OCI-LY3 (cell line): ENCODE results near the gene SVIL.
"Not testable (repeated sequence)": the region's sequence is repeated elsewhere in the genome, so short reads cannot be mapped to it uniquely, and the experiment has no call there.

Experiments used
- H2AFZ ChIP-seq: fragments of 200-600, 300-600 bp; shearing (Covaris generic); 2 replicates; pipeline ENCODE4 v1.6.0; 2014; ENCODE audit warnings: antibody characterized with exemption, low read depth, low read length
- H3K27ac ChIP-seq: fragments of 200-600, 300-600 bp; sonication (generic); 2 replicates; pipeline ENCODE4 v1.5.1; 2014; ENCODE audit warnings: mild to moderate bottlenecking, low read length, moderate library complexity, mixed read lengths
- H3K27me3 ChIP-seq: fragments of 200-600, 300-600 bp; sonication (generic); 2 replicates; pipeline ENCODE4 v1.6.1; 2014; ENCODE audit warnings: low read depth, low read length, mixed read lengths
- H3K36me3 ChIP-seq: fragments of 200-600, 300-600 bp; sonication (generic); replicated peaks from 2 replicates; pipeline ENCODE3; 2014; ENCODE audit warnings: low read depth, low read length, mixed read lengths
- H3K4me1 ChIP-seq: fragments of 300-600, 200-600 bp; sonication (generic); 2 replicates; pipeline ENCODE4 v1.6.1; 2014; ENCODE audit warnings: low read length, mixed read lengths
- H3K4me2 ChIP-seq: fragments of 200-600, 300-600 bp; sonication (generic); 2 replicates; pipeline ENCODE4 v1.6.1; 2014; ENCODE audit warnings: low read length, mixed read lengths
- H3K4me3 ChIP-seq: fragments of 300-600, 200-600 bp; sonication (generic); 2 replicates; pipeline ENCODE4 v1.5.1; 2014; ENCODE audit warnings: antibody characterized with exemption, mild to moderate bottlenecking, low read length, moderate library complexity
- H3K79me2 ChIP-seq: fragments of 300-600, 200-600 bp; shearing (Covaris generic); 2 replicates; pipeline ENCODE4 v1.6.1; 2014; ENCODE audit warnings: mild to moderate bottlenecking, low read length, mixed read lengths
- H3K9ac ChIP-seq: fragments of 300-600, 200-600 bp; shearing (Covaris generic); 2 replicates; pipeline ENCODE4 v1.6.0; 2014; ENCODE audit warnings: mild to moderate bottlenecking, low read length, moderate library complexity
- H3K9me3 ChIP-seq: fragments of 200-600, 300-600 bp; shearing (Covaris generic); 2 replicates; pipeline ENCODE4 v1.6.1; 2014; ENCODE audit warnings: low read length, mixed read lengths; ENCODE audit not compliant: insufficient read depth
- H4K20me1 ChIP-seq: fragments of 200-600, 300-600 bp; sonication (generic); 2 replicates; pipeline ENCODE4 v1.6.1; 2016; ENCODE audit warnings: low read length, mixed read lengths; ENCODE audit not compliant: insufficient read depth
- CTCF ChIP-seq: fragments of 200-600, 300-600 bp; sonication (generic); IDR thresholded peaks from 2 replicates; pipeline ENCODE4 v1.5.1; 2014; ENCODE audit warnings: antibody characterized with exemption, low read length, low read depth
- EZH2phosphoT487 ChIP-seq: fragments of 200-600 bp; shearing (Covaris generic); IDR thresholded peaks from 2 replicates; pipeline ENCODE4 v1.6.1; 2018; ENCODE audit warnings: antibody characterized with exemption, mixed run types, low read depth

SVIL gene

DNA sequence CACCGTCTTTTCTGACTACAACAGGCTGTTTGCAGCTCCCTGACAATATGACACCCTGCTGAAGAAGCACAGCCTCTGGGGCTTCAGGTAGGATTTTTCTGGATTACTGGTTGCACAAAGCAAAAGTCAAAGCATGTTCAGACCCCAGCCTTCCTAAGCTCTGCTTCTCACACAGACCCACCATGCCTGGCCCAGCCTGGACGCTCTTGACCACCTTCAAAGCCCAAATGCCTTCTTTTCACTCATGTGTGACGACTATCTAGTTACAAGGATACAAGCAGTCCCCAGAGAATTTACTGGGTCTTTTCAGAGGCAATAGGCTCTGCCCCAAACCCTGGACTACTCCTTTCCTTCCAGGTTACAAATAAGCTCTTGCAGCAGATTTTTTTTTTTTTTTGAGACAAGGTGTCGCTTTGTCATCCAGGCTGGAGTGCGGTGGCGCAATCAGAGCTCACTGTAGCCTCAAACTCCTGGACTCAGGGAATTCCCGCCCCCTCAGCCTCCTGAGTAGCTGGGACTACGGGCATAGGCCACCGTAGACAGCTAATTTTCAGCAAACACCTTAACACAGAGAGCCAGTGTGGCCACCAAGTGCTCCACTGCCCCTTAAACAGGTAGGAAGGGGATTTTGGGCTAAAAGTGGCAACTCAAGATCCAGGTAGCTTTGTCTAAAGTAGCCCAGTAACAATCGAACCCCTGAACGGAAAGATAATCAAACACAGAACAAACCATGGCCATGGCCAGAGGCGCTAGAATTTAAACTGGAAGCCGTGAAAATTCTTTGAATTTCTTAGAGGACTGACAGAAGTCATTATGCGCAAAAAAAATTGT, 16.2 kb downstream of the SVIL start:
- no peak for TF ChIP-seq CTCF
- no peak for TF ChIP-seq EZH2phosphoT487
- Histone ChIP-seq H3K4me3 (no peak overlapping the region), H3K9me3 (no peaks in the 10 kb centered on the region), H3K27ac (no peak overlapping the region), H3K4me1 (no peaks in the 10 kb centered on the region), H2AFZ (no peak overlapping the region), H3K36me3 (no peaks in the 10 kb centered on the region), H3K9ac (no peak overlapping the region), H3K27me3 (no peaks in the 10 kb centered on the region), H4K20me1 (no peaks in the 10 kb centered on the region), H3K4me2 (no peak overlapping the region), H3K79me2 (no peaks in the 10 kb centered on the region)

- H3K4me3 ChIP-seq = no peak overlapping the region
- H3K36me3 ChIP-seq = no peaks in the 10 kb centered on the region
- TF ChIP-seq EZH2phosphoT487 (no peak), CTCF (no peak)
- H3K4me2 ChIP-seq = no peak overlapping the region
- H2AFZ ChIP-seq = no peak overlapping the region
- H4K20me1 ChIP-seq = no peaks in the 10 kb centered on the region
- H3K27ac ChIP-seq = no peak overlapping the region
- no peaks in the 10 kb centered on the region for H3K79me2 ChIP-seq
- H3K9me3 ChIP-seq = no peaks in the 10 kb centered on the region
- no peaks in the 10 kb centered on the region for H3K27me3 ChIP-seq
- no peak overlapping the region for H3K9ac ChIP-seq
- no peaks in the 10 kb centered on the region for H3K4me1 ChIP-seq
Measured at GRCh38 chr10:29617880-29618340, 16.9 kb downstream of the SVIL start.

DNA sequence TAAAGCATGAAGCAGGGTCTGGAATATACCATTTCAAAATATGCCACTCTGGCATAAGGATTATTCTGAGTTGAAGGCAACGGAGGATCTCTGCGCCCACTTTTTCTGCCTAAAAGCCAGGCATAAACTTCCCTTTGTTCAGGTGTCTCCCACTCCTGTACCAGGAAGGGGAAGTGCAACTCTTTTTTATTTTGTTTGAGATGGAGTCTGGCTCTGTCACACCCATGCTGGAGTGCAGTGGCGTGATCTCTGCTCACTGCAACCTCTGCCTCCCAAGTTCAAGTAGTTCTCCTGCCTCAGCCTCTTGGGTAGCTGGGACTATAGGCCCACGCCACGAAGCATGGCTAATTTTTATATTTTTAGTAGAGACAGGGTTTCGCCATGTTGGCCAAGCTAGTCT, 18.2 kb downstream of the SVIL start:
- H3K9ac ChIP-seq = no peak overlapping the region
- no peaks in the 10 kb centered on the region for H3K27me3 ChIP-seq
- no peaks in the 10 kb centered on the region for H3K4me1 ChIP-seq
- no peak overlapping the region for H3K27ac ChIP-seq
- no peaks in the 10 kb centered on the region for H3K79me2 ChIP-seq
- no peaks in the 10 kb centered on the region for H3K36me3 ChIP-seq
- no peaks in the 10 kb centered on the region for H3K9me3 ChIP-seq
- TF ChIP-seq EZH2phosphoT487 = no peak
- no peak for TF ChIP-seq CTCF
- H4K20me1 ChIP-seq = no peaks in the 10 kb centered on the region
- no peak overlapping the region for H3K4me3 ChIP-seq
- no peak overlapping the region for H2AFZ ChIP-seq
- H3K4me2 ChIP-seq = no peak overlapping the region

DNA sequence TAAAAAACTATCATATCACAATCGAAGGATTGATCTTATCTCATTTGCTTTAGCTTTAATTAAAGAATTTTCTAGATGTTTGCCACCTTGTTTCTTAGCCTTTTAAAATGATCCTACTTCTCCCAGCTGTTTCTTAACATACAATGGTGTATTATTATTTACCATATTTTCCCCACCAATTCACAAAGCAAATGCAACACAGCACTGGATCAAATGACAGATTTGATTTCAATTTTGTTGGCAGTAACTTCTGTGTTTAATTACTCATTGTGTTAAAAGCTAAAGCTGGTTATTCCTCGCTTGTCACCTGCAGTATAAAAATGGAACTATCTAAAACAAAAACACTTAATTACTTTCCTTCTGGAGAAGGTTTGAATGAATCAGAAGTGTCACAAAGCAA, 19.6 kb downstream of the SVIL start:
- no peak overlapping the region for H3K9ac ChIP-seq
- no peaks in the 10 kb centered on the region for H3K79me2 ChIP-seq
- no peaks in the 10 kb centered on the region for H3K27me3 ChIP-seq
- no peak overlapping the region for H2AFZ ChIP-seq
- no peaks in the 10 kb centered on the region for H3K36me3 ChIP-seq
- no peak overlapping the region for H3K4me3 ChIP-seq
- no peaks in the 10 kb centered on the region for H4K20me1 ChIP-seq
- no peaks in the 10 kb centered on the region for H3K4me1 ChIP-seq
- no peak for TF ChIP-seq EZH2phosphoT487
- TF ChIP-seq CTCF = no peak
- H3K9me3 ChIP-seq = no peaks in the 10 kb centered on the region
- H3K27ac ChIP-seq = no peak overlapping the region
- no peak overlapping the region for H3K4me2 ChIP-seq

DNA sequence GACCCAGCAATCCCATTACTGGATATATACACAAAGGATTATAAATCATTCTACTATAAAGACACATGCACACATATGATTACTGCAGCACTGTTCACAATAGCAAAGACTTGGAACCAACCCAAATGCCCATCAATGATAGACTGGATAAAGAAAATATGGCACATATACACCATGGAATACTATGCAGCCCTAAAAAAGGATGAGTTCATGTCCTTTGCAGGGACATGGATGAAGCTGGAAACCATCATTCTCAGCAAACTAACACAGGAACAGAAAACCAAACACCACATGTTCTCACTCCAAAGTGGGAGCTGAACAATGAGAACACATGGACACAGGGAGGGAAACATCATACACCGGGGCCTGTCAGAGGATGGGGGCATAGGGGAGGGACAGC, 20.5 kb downstream of the SVIL start:
- not testable (repeated sequence) for H2AFZ ChIP-seq, H3K4me1 ChIP-seq, H3K4me2 ChIP-seq, H3K36me3 ChIP-seq, H3K9me3 ChIP-seq, H3K9ac ChIP-seq, H3K27me3 ChIP-seq, H4K20me1 ChIP-seq, H3K27ac ChIP-seq, H3K79me2 ChIP-seq, H3K4me3 ChIP-seq
